ENCODE measurements around the gene C2orf42. TPM values are rescaled to one million over a fixed set of nuclear protein-coding genes. Genes with fewer than 3 reads are reported as not detected.
"Not testable (repeated sequence)": the region's sequence is repeated elsewhere in the genome, so short reads cannot be mapped to it uniquely, and the experiment has no call there.

C2orf42 gene
- total and polyA plus RNA-seq, 2 experiments from 2014 or later: 10.0 to 11.9 TPM

- H3K4me3 ChIP-seq: no peak overlapping the region
- H3K36me3 ChIP-seq: peaks cover 25% of the 10 kb centered on the region
- no peak for TF ChIP-seq CTCF (IDR thresholded peaks at IDR 0.05; ENCODE audit: low read depth, low read length)
- H3K9me3 ChIP-seq (ENCODE audit: low read depth): no peaks in the 10 kb centered on the region
- H3K4me1 ChIP-seq (ENCODE audit: low read depth): no peaks in the 10 kb centered on the region
- no peak overlapping the region for H3K27ac ChIP-seq
- H3K27me3 ChIP-seq: no peaks in the 10 kb centered on the region
- DNase-seq (ENCODE audit: low read depth in 1 of 2, low spot score in 1 of 2): no peak
These were observed 29.7 kb downstream of the C2orf42 start for GRCh38 chr2:70161069-70161534.

- no peaks in the 10 kb centered on the region for H3K9me3 ChIP-seq (ENCODE audit: low read depth)
- no peaks in the 10 kb centered on the region for H3K27me3 ChIP-seq
- H3K4me1 ChIP-seq (ENCODE audit: low read depth): no peaks in the 10 kb centered on the region
- H3K27ac ChIP-seq: no peak overlapping the region
- TF ChIP-seq CTCF (IDR thresholded peaks at IDR 0.05; ENCODE audit: low read depth, low read length): no peak
- no peak for DNase-seq (ENCODE audit: low read depth in 1 of 2, low spot score in 1 of 2)
- peaks cover 22% of the 10 kb centered on the region for H3K36me3 ChIP-seq
- H3K4me3 ChIP-seq: no peak overlapping the region
These were observed 30.3 kb downstream of the C2orf42 start for GRCh38 chr2:70160545-70160944.

DNA sequence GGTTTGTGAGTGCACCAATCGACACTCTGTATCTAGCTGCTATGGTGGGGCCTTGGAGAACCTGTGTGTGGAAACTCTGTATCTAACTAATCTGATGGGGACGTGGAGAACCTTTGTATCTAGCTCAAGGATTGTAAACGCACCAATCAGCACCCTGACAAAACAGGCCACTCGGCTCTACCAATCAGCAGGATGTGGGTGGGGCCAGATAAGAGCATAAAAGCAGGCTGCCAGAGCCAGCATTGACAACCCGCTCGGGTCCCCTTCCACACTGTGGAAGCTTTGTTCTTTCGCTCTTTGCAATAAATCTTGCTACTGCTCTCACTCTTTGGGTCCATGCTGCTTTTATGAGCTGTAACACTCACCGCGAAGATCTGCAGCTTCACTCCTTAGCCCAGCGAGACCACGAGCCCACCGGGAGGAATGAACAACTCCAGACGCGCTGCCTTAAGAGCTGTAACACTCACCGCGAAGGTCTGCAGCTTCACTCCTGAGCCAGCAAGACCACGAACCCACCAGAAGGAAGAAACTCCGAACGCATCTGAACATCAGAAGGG is 41.6 kb downstream of the C2orf42 start:
- H3K36me3 ChIP-seq; H3K4me1 ChIP-seq (ENCODE audit: low read depth); H3K27me3 ChIP-seq; H3K4me3 ChIP-seq; H3K9me3 ChIP-seq (ENCODE audit: low read depth); DNase-seq (ENCODE audit: low read depth in 1 of 2, low spot score in 1 of 2); H3K27ac ChIP-seq: not testable (repeated sequence)

DNA sequence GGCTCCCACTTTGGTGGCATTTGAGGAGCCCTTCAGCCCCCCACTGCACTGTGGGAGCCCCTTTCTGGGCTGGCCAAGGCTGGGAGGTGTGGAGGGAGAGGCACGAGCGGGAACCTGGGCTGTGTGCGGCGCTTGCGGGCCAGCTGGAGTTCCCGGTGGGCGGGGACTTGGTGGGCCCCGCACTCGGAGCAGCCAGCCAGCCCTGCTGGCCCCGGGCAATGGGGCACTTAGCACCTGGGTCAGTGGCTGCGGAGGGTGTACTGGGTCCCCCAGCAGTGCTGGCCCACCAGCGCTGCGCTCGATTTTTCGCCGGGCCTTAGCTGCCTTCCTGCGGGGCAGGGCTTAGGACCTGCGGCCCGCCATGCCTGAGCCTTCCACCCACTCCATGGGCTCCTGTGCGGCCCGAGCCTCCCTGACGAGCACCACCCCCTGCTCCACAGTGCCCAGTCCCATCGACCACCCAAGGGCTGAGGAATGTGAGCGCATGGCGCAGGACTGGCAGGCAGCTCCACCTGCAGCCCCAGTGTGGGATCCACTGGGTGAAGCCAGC is 42.5 kb downstream of the C2orf42 start:
- not testable (repeated sequence) for H3K4me3 ChIP-seq; H3K4me1 ChIP-seq (ENCODE audit: low read depth); DNase-seq (ENCODE audit: low read depth in 1 of 2, low spot score in 1 of 2); H3K9me3 ChIP-seq (ENCODE audit: low read depth); H3K36me3 ChIP-seq; H3K27me3 ChIP-seq; H3K27ac ChIP-seq

DNA sequence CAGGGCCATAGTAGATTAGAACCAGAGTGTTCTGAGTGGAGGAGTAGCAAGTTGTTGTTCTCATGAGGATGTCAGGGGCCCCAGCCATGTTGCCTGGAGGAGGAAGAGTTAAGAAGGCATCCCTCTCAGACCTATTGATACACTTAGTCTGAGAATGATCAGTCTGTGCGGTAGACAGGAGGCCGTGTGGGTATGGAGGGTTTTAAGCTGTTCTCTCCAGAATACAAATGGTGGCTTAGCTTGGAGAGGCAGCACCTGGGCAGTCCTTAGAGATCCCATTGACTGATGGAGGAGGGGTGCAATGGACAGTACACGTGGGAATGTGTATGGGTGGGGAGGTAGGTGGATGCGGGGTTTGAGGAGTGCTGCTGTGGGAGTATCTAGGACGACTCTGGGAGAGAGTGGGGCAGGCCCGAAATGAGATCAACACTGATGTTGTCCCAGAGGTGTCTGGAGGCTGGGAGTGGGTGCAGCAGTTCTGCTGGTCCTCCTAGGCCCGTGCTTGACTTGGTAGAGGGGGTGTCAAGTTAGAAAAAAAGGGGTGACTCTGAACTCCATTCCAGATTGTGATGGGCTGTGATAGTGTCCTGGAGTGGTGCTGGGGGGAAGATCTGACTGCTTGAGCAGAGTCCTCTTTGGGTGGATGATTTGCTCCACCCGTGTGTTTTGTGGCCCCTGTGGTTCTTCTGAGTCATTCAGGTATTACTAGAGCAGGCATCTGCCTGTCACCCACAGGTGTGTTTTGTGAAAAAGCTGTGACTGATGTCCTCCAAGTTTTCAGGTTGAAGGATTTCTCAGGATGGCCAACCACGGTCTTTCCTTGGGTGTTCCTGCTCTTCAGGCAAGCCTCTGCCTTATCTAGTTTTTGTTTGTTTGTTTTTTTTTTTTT is 44.7 kb downstream of the C2orf42 start:
- no peaks in the 10 kb centered on the region for H3K9me3 ChIP-seq (ENCODE audit: low read depth)
- peaks cover 4% of the 10 kb centered on the region for H3K36me3 ChIP-seq
- no peaks in the 10 kb centered on the region for H3K27me3 ChIP-seq
- H3K4me1 ChIP-seq (ENCODE audit: low read depth): peaks cover 14% of the 10 kb centered on the region
- no peak for TF ChIP-seq CTCF (IDR thresholded peaks at IDR 0.05; ENCODE audit: low read depth, low read length)
- DNase-seq (ENCODE audit: low read depth in 1 of 2, low spot score in 1 of 2): no peak
- no peak overlapping the region for H3K4me3 ChIP-seq
- no peak overlapping the region for H3K27ac ChIP-seq

DNA sequence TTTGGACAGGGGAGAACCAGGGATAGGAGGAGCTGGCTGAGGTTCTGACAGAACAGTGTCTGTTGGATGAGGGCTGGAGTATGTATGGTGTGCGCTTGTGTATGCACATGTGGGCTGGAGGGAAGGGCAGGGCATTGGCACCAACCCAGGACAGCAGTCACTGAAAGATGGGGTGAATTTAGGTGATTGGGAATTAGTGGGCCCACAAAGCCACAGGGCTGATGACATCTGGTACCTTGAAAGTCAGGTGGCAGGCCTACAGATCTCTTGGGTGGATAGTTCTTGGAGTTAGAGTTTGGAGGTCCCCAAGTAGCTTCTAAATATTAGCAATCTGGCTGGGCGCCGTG is 45.7 kb downstream of the C2orf42 start:
- Histone ChIP-seq H3K4me1 (ENCODE audit: low read depth) (peaks cover 22% of the 10 kb centered on the region), H3K36me3 (peaks cover 3% of the 10 kb centered on the region), H3K9me3 (ENCODE audit: low read depth) (no peaks in the 10 kb centered on the region), H3K27me3 (no peaks in the 10 kb centered on the region), H3K4me3 (no peak overlapping the region), H3K27ac (no peak overlapping the region)
- TF ChIP-seq CTCF (IDR thresholded peaks at IDR 0.05; ENCODE audit: low read depth, low read length): no peak
- no peak for DNase-seq (ENCODE audit: low read depth in 1 of 2, low spot score in 1 of 2)

Measured in cardiac muscle cell (in vitro differentiated cells and primary cell).